Gastroesophageal sphincter (tissue), 3 donors: ENCODE results near the gene TECPR2.

ENCODE experiments used
- CTCF ChIP-seq, 4 experiments: fragments of 200-600 bp in 2 of 4; fragments of 450-650 bp in 2 of 4; sonication (generic) in 1 of 4; IDR thresholded peaks; one replicate each; pipeline ENCODE4 v1.5.1; 2017 to 2019; ENCODE audit warnings: antibody characterized with exemption in 4 of 4, mild to moderate bottlenecking in 2 of 4, moderate library complexity in 2 of 4
- EP300 ChIP-seq: sonication (generic); formaldehyde crosslinking; IDR thresholded peaks from one replicate; pipeline ENCODE4 v1.6.1; 2017; ENCODE audit warnings: antibody characterized with exemption, mild to moderate bottlenecking
- POLR2A ChIP-seq, 2 donors: fragments of 450-650 bp; IDR thresholded peaks; one replicate each; pipeline ENCODE4 v1.6.1; 2017; ENCODE audit warnings: antibody characterized with exemption in 2 of 2, mild to moderate bottlenecking in 2 of 2, moderate library complexity in 1 of 2
- POLR2AphosphoS5 ChIP-seq: sonication (generic); formaldehyde crosslinking; IDR thresholded peaks from one replicate; pipeline ENCODE4 v1.6.1; 2017; ENCODE audit warnings: antibody characterized with exemption

- TF ChIP-seq POLR2A (IDR thresholded peaks at IDR 0.05) (no peak), CTCF (IDR thresholded peaks at IDR 0.05) (no peak), POLR2AphosphoS5 (no peak), EP300 (no peak)
Measured at GRCh38 chr14:102330806-102331205, 31.9 kb upstream of the TECPR2 start.
